Measurements from ENCODE around the gene PLLP. TPM values are rescaled to one million over a fixed set of nuclear protein-coding genes. Genes with fewer than 3 reads are reported as not detected.

PLLP gene
- total RNA-seq, 1 donor from 2014 or later: not detected

DNA sequence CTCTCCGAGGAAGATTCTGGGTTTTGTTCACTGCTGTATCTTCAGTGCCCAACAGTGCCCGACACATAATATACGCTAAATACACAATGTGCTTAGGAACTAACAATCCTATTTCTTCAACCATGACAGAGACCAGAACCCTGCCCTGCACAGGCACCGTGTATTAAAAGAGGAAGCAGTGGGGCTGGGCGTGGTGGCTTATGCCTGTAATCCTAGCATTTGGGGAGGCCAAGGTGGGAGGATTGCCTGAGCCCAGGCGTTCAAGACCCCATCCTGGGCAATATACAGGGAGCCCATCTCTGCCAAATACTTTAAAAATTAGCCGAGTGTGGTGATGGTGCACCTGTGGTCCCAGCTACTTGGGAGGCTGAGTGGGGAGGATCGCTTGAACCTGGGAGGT is 20.1 kb downstream of the PLLP start:
- H3K36me3 Mint-ChIP-seq (ENCODE audit: low read depth): no peaks in the 10 kb centered on the region
- peaks cover 11% of the 10 kb centered on the region for H3K4me1 Mint-ChIP-seq
- CTCF ChIA-PET: no interaction called here
- DNase-seq (no peak), ATAC-seq (ENCODE audit: low read depth) (no peak)
- H3K27ac Mint-ChIP-seq: no peak overlapping the region
- intact Hi-C loops (cut with micrococcal nuclease): no loop called here
- POLR2A ChIA-PET: no interaction called here
- no peaks in the 10 kb centered on the region for H3K27me3 Mint-ChIP-seq
- no peak for TF ChIP-seq CTCF (IDR thresholded peaks at IDR 0.05)
- H3K4me3 Mint-ChIP-seq: no peak overlapping the region
- no peaks in the 10 kb centered on the region for H3K9me3 Mint-ChIP-seq

DNA sequence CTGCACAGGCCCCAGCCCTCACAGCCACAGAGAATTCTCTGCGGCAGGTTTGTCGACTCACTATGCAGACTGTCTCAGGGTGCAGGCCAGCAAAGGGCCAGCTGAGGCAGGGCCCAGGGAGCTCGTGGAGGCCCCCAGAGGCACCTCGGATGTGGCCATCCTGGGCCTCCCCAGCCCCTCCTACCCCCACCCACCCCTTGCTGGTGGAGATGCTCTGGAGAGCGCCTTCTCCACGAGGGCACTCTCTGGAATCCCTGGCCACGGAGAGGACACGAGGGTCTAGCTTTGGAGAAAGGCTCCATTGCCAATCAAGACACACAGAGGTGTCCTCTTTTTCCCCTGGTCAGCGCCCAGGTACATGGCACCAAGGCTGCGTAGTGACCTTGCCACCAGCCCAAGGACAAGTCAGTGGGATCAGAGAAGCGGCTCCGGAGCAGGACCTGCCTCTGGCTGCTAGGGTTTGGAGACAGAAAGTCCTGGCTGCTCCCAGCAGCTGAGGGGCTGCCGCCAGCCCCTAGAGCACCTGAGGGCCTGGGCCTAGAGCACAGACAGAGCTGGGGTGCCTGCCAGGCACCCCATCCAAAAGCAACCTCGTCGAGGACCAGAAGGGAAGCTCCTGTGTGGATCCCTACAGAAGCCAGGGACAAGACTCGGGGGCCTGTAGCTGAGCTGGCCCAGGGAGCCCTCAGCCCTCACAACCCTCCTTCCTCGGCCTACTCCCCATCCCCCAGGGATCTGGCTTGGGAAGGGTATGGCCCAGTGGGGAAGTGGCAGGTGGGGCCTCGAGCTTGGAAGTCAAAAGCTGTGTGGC is 20.7 kb downstream of the PLLP start:
- Mint-ChIP-seq H3K27me3 (no peaks in the 10 kb centered on the region), H3K4me1 (peaks cover 11% of the 10 kb centered on the region), H3K9me3 (no peaks in the 10 kb centered on the region), H3K27ac (no peak overlapping the region), H3K36me3 (ENCODE audit: low read depth) (no peaks in the 10 kb centered on the region), H3K4me3 (no peak overlapping the region)
- no peak for ATAC-seq (ENCODE audit: low read depth)
- intact Hi-C loops (cut with micrococcal nuclease): no loop called here
- no peak for DNase-seq
- ChIA-PET CTCF (no interaction called here), POLR2A (no interaction called here)
- no peak for TF ChIP-seq CTCF (IDR thresholded peaks at IDR 0.05)

- H3K27ac Mint-ChIP-seq: no peak overlapping the region
- CTCF ChIA-PET: no interaction called here
Observed at GRCh38 chr16:57262841-57263540, 21.5 kb downstream of the PLLP start.

GRCh38 chr16:57261806-57262205 is 22.7 kb downstream of the PLLP start:
- no peaks in the 10 kb centered on the region for H3K27me3 Mint-ChIP-seq
- no peak overlapping the region for H3K4me3 Mint-ChIP-seq
- ATAC-seq (ENCODE audit: low read depth) (no peak), DNase-seq (no peak)
- H3K36me3 Mint-ChIP-seq (ENCODE audit: low read depth): no peaks in the 10 kb centered on the region
- TF ChIP-seq CTCF (IDR thresholded peaks at IDR 0.05): no peak
- peaks cover 11% of the 10 kb centered on the region for H3K4me1 Mint-ChIP-seq
- intact Hi-C loops (cut with micrococcal nuclease): no loop called here
- ChIA-PET POLR2A (no interaction called here), CTCF (no interaction called here)
- H3K27ac Mint-ChIP-seq: no peak overlapping the region
- H3K9me3 Mint-ChIP-seq: no peaks in the 10 kb centered on the region

More at GRCh38 chr16:57262841-57263540, 21.5 kb downstream of the PLLP start:
- Mint-ChIP-seq H3K4me1 (peaks cover 11% of the 10 kb centered on the region), H3K4me3 (no peak overlapping the region), H3K36me3 (ENCODE audit: low read depth) (no peaks in the 10 kb centered on the region), H3K27me3 (no peaks in the 10 kb centered on the region), H3K9me3 (no peaks in the 10 kb centered on the region)
- ATAC-seq (ENCODE audit: low read depth): no peak
- intact Hi-C loops (cut with micrococcal nuclease): no loop called here
- POLR2A ChIA-PET: no interaction called here
- no peak for TF ChIP-seq CTCF (IDR thresholded peaks at IDR 0.05)
- DNase-seq: no peak

GRCh38 chr16:57260294-57260929 is 24.1 kb downstream of the PLLP start:
- no peaks in the 10 kb centered on the region for H3K27me3 Mint-ChIP-seq
- CTCF ChIA-PET: no interaction called here

More at GRCh38 chr16:57260294-57260929, 24.1 kb downstream of the PLLP start:
- Mint-ChIP-seq H3K4me1 (peaks cover 11% of the 10 kb centered on the region), H3K9me3 (no peaks in the 10 kb centered on the region), H3K36me3 (ENCODE audit: low read depth) (peaks cover 2% of the 10 kb centered on the region), H3K27ac (peak overlapping the region; percentile 46), H3K4me3 (peak overlapping the region; percentile 48)
- no peak for TF ChIP-seq CTCF (IDR thresholded peaks at IDR 0.05)
- DNase-seq (no peak), ATAC-seq (ENCODE audit: low read depth) (peak; percentile 52)
- intact Hi-C loops (cut with micrococcal nuclease): no loop called here
- POLR2A ChIA-PET: no interaction called here

Measured in activated B cell treated with CpG ODN at 0.5 μM for 24 hours (primary cell).